Tibial nerve (tissue), 3 donors: ENCODE data around the gene AKAP17A.

Source experiments
- POLR2A ChIP-seq, 2 donors: fragments of 450-650 bp; IDR thresholded peaks; one replicate each; pipeline ENCODE4 v1.6.1; 2017; ENCODE audit warnings: antibody characterized with exemption in 2 of 2, mild to moderate bottlenecking in 2 of 2, moderate library complexity in 2 of 2
- TF ChIP-seq, protein P1 (sequence below), 5 experiments: fragments of 200-600 bp in 3 of 5; fragments of 450-650 bp in 2 of 5; sonication (generic) in 3 of 5; IDR thresholded peaks; one replicate each; pipeline ENCODE4 v1.5.1; 2016 to 2019; ENCODE audit warnings: antibody characterized with exemption in 5 of 5, mild to moderate bottlenecking in 3 of 5, moderate library complexity in 2 of 5

DNA sequence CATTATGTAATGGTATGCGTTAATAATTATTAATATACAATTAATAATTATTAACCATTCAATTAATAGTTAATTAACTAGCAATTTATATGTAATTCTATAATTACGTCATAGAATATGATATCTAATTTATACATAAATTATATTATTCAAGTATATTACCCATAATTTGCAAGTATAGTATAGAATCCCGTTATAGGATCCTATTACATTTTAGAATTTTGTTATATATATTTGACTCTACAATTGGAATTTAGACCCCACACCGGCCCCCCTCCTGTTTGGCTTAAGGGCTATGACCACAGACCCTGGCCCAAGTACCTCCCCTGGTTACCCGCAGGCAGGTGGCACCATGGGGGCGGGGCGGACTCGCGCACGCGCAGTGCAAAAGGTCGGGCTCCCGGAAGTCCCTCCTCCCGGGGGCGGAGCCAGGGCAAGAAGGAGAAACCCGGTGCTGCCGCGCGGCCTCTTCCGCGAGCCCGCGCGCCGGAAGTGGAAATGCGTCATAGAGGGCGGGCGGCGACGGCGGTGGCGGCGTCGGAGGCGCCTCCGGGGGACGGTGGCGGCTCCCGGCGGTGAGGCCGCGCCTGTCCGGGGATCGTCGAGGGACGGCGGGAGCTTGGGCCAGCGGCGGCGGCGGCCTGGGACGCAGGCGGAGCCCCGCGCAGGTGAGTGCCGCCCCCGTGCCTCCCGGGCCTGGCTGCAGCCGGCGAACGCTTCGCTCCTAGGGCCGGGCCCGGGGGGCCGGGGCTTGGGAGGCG, at the start of gene AKAP17A:
- TF ChIP-seq, protein P1, sequence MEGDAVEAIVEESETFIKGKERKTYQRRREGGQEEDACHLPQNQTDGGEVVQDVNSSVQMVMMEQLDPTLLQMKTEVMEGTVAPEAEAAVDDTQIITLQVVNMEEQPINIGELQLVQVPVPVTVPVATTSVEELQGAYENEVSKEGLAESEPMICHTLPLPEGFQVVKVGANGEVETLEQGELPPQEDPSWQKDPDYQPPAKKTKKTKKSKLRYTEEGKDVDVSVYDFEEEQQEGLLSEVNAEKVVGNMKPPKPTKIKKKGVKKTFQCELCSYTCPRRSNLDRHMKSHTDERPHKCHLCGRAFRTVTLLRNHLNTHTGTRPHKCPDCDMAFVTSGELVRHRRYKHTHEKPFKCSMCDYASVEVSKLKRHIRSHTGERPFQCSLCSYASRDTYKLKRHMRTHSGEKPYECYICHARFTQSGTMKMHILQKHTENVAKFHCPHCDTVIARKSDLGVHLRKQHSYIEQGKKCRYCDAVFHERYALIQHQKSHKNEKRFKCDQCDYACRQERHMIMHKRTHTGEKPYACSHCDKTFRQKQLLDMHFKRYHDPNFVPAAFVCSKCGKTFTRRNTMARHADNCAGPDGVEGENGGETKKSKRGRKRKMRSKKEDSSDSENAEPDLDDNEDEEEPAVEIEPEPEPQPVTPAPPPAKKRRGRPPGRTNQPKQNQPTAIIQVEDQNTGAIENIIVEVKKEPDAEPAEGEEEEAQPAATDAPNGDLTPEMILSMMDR (IDR thresholded peaks at IDR 0.05): peak in 2 of 5 experiments; percentile 7 to 33
- peak; percentile 61 to 77 for TF ChIP-seq POLR2A (IDR thresholded peaks at IDR 0.05)
